ENCODE measurements around the gene WNT3A.

WNT3A gene

GRCh38 chr1:228102791-228103620, 96.2 kb downstream of the WNT3A start, which contains the start of gene C1orf35:
Gene C1orf35 (minus strand): TSS chr1:228103325. CDS start chr1:228103227, 98 bp downstream.
- DNase-seq = peak; percentile 79 to 90

GRCh38 chr1:228104526-228105269, 97.9 kb downstream of the WNT3A start:
- no peak for DNase-seq

- DNase-seq = no peak
These were observed 98.6 kb downstream of the WNT3A start for GRCh38 chr1:228105270-228105995.

GRCh38 chr1:228105996-228106799, 99.4 kb downstream of the WNT3A start:
- no peak for DNase-seq

GRCh38 chr1:228106800-228107054, 99.9 kb downstream of the WNT3A start:
- DNase-seq = no peak

- no peak for DNase-seq
These were observed 100.8 kb downstream of the WNT3A start for GRCh38 chr1:228107636-228108035.

GRCh38 chr1:228108055-228108690, 101.4 kb downstream of the WNT3A start:
- no peak for DNase-seq

- DNase-seq = no peak
These were observed 101.9 kb downstream of the WNT3A start for GRCh38 chr1:228108742-228109072.

- DNase-seq = peak; percentile 87 to 97
These were observed 102.5 kb downstream of the WNT3A start, which contains the start of gene MRPL55 for GRCh38 chr1:228109073-228109961. Gene MRPL55 (minus strand): TSS chr1:228109299. CDS start chr1:228108260, 1,039 bp downstream.

GRCh38 chr1:228109962-228110488, 103.2 kb downstream of the WNT3A start:
- no peak for DNase-seq

- no peak for DNase-seq
These were observed 103.8 kb downstream of the WNT3A start for GRCh38 chr1:228110556-228110955.

Measured in bone marrow (tissue), 2 donors.